SJSA1 (cell line): Measurements from ENCODE around the gene EFNA5. TPM values are rescaled to one million over a fixed set of nuclear protein-coding genes. Genes with fewer than 3 reads are reported as not detected.

Experiments used
- DNase-seq, 2 experiments: peaks; one replicate each; pipeline ENCODE4 v3.0.0-alpha.2; 2015 to 2020; ENCODE audit warnings: low spot score in 2 of 2, low read depth in 1 of 2
- H3K27ac ChIP-seq: fragments of 250-450 bp; sonication (Bioruptor Pico); 2 replicates; pipeline ENCODE4 v1.5.1; 2020; ENCODE audit warnings: mild to moderate bottlenecking, moderate library complexity
- H3K27me3 ChIP-seq: fragments of 250-450 bp; sonication (Bioruptor Pico); replicated peaks from 2 replicates; pipeline ENCODE4 v1.5.1; 2020; ENCODE audit warnings: mild to moderate bottlenecking, moderate library complexity
- H3K36me3 ChIP-seq: fragments of 250-450 bp; sonication (Bioruptor Pico); 2 replicates; pipeline ENCODE4 v1.5.1; 2020; ENCODE audit warnings: mild to moderate bottlenecking
- H3K4me1 ChIP-seq: fragments of 250-450 bp; sonication (Bioruptor Pico); replicated peaks from 2 replicates; pipeline ENCODE4 v1.6.1; 2021; ENCODE audit warnings: mild to moderate bottlenecking
- H3K4me3 ChIP-seq: fragments of 250-450 bp; sonication (Bioruptor Pico); 2 replicates; pipeline ENCODE4 v1.5.1; 2020; ENCODE audit warnings: mild to moderate bottlenecking
- H3K9me3 ChIP-seq: fragments of 250-450 bp; sonication (Bioruptor Pico); replicated peaks from 2 replicates; pipeline ENCODE4 v1.5.1; 2020; ENCODE audit warnings: mild to moderate bottlenecking
- total RNA-seq: library from RNA; depleted of rRNA; stranded (reverse); fragments of >200 nt; shearing (Covaris generic); gene quantifications from 2 replicates; pipeline ENCODE4 v1.2.3, GENCODE V29; 2014

Gene EFNA5
- total RNA-seq, 1 experiment from 2014 or later = 0.87 TPM

DNA sequence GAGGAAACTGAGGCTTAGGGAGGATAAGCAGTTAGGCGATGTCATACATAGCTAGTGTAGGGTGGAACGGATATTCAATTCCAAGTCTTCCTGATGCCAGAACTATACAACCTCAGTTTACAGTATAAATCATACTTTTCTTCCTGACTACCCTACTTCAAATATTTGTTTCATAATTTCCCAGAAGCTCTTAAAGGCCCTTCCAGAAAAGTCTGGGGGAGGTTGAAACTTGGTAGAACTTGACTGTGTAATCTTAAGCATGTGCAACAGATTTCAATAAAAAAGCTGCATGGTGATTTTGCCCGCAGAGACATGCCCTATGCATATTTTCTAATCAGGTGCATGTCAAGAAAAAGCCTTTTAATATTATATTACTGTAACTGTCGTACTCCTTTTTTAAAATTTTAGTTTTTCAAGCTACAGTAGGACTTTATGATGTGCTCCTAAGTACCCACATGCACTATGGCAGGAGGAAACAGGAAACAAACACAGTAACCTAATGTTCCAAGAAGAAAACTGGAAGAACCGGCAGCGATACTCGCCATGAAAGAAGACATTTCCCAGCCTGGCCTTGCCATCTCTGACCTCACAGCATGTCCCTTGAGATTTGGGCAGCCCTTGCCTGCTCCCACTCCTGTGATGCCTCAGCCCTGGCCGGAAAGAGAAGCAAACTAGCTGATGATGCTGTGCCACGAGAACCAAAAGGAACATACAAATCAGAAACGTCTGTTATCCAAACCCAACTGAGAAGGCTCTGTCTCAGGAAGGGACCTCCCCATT is 266.0 kb downstream of the EFNA5 start:
- DNase-seq = no peak
- Histone ChIP-seq H3K4me1 (no peaks in the 10 kb centered on the region), H3K27me3 (no peaks in the 10 kb centered on the region), H3K4me3 (no peak overlapping the region), H3K9me3 (no peaks in the 10 kb centered on the region), H3K36me3 (no peaks in the 10 kb centered on the region), H3K27ac (no peak overlapping the region)

- Histone ChIP-seq H3K27me3 (no peaks in the 10 kb centered on the region), H3K4me3 (no peak overlapping the region), H3K36me3 (no peaks in the 10 kb centered on the region), H3K27ac (no peak overlapping the region), H3K4me1 (no peaks in the 10 kb centered on the region), H3K9me3 (no peaks in the 10 kb centered on the region)
- no peak for DNase-seq
These were observed 267.3 kb downstream of the EFNA5 start for GRCh38 chr5:107403228-107403953.

DNA sequence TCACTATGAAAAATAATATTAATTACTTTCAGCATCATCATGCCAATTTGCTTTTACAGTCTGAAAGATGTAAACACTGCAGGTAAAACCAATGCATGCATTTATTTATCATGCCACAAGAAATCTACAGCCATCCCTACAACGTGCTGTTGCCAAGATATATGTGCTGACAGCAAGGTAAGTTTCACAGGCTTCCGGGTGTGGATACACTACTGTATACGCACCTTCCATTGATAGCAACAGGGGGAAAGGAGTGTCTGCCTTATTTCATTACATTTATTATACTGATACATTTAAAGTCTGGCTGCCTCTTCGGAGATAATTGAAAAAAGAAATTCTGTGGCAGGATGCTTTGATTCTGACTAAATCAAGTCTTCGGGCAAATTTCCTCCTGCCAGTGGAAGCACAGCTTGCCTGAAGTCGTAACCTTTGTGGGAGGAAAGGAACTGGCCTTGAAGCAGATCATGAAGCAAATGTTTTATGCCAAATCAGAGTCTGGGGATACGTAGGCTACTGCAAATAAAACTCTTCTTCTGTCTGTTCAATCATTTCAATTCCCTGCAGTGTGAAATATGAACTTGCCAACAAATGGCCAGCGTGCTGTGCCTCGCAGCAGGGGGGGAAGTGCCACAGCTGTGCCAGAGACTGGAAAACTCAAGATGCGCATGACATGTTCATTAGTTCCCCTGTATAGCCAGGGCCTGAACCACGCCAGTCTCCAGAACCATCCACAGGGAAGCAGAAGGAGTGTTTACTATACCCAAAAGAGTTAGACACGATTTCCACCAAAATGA is 268.1 kb downstream of the EFNA5 start:
- Histone ChIP-seq H3K27ac (no peak overlapping the region), H3K27me3 (no peaks in the 10 kb centered on the region), H3K4me1 (peaks cover 6% of the 10 kb centered on the region), H3K4me3 (no peak overlapping the region), H3K36me3 (no peaks in the 10 kb centered on the region), H3K9me3 (no peaks in the 10 kb centered on the region)
- no peak for DNase-seq

DNA sequence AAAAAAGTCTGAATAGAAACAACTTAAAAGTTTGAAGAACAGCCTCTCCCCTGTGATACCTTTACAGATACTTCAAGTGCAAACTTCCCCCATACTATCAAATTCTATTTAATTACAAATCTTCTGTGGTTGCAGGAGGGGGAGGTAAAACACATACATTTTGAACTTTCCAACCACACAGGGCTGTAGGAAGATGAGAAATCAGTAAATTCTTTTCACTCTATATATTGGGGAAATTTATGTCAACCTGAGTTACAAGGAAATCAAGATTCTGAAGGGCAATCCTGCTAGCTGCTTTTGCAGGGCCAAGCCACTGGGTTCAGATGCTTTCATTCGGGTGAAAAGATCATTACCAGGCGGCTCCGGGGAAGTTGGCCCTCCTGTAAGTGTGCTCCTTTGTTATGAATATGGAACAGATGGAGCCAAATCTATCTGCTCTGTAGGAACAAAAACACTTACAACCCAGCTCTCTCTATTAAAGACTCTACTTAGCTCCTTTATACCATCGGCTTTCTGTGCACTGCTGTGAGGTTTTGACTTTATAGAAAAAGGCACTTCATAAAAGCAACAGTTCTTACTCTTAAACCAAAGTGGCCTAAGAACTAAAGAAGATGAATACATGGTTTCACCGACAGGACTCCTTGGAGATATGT is 269.1 kb downstream of the EFNA5 start:
- no peak overlapping the region for H3K27ac ChIP-seq

DNA sequence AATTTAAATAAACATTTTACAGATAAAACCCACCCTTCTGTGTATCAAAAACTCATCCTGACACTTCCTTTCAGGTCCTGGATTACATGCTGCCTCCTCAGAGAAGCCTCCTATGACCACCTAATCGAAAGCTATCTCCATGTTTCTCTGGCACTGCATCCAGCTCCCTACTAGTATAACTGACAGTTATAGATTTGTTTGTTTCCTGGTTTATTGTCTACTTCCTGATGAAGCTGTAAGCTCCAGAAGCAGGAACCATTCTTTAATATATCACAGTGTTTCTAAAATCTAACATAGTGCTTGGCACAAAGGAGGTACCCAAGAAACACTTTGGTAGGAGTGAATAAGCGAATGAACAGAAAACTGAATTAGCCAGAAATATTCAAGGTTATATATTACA is 270.4 kb downstream of the EFNA5 start:
- Histone ChIP-seq H3K4me3 (no peak overlapping the region), H3K27ac (no peak overlapping the region)
- DNase-seq = no peak

More for the DNA sequence above, 269.1 kb downstream of the EFNA5 start:
- Histone ChIP-seq H3K36me3 (no peaks in the 10 kb centered on the region), H3K4me3 (no peak overlapping the region), H3K27me3 (no peaks in the 10 kb centered on the region), H3K4me1 (peaks cover 8% of the 10 kb centered on the region), H3K9me3 (no peaks in the 10 kb centered on the region)
- DNase-seq = no peak

GRCh38 chr5:107398703-107399102 is 272.0 kb downstream of the EFNA5 start:
- no peak overlapping the region for H3K4me3 ChIP-seq
- no peaks in the 10 kb centered on the region for H3K9me3 ChIP-seq
- H3K27ac ChIP-seq = no peak overlapping the region
- no peak for DNase-seq
- no peaks in the 10 kb centered on the region for H3K36me3 ChIP-seq
- H3K4me1 ChIP-seq = peaks cover 31% of the 10 kb centered on the region
- H3K27me3 ChIP-seq = no peaks in the 10 kb centered on the region

More for the DNA sequence above, 270.4 kb downstream of the EFNA5 start:
- Histone ChIP-seq H3K36me3 (no peaks in the 10 kb centered on the region), H3K4me1 (peaks cover 21% of the 10 kb centered on the region), H3K27me3 (no peaks in the 10 kb centered on the region), H3K9me3 (no peaks in the 10 kb centered on the region)

- no peaks in the 10 kb centered on the region for H3K9me3 ChIP-seq
- H3K36me3 ChIP-seq = no peaks in the 10 kb centered on the region
- H3K4me3 ChIP-seq = no peak overlapping the region
- peak overlapping the region; percentile 46 for H3K27ac ChIP-seq
- DNase-seq = no peak
- H3K4me1 ChIP-seq = peaks cover 31% of the 10 kb centered on the region
- H3K27me3 ChIP-seq = no peaks in the 10 kb centered on the region
These were observed 274.4 kb downstream of the EFNA5 start for GRCh38 chr5:107396351-107396690.

DNA sequence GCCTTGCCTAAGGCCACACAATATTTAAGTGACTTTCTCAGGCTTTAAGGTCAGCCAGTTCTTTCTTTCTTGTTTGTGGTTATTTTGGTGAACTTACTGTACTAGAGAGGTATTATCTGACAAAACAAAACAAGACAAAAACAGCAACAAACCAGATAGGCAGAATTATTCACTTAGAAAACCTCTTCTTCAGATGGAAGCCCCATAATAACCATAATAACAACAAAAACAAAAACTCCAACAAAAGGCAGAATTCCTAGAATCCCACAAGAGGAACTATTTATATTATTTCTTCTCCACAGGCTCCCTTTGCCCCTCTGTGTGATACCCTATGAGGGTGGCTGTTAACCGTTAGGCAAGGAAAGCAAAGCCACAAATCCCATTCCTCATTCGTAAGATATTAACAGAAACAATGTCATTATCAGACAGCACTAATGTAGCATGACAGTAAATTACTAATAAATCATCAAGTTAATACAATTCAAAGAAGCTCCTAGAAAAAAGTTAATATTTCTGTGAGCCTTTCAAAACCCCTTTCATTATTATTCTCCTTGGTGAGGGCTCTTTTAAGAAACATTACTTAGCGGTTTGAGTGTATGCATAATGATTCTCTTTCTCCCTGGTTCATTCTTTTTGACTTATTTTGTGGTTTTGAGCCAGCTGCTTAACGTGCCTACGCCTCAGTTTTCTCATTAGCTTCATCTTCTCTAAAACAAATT is 274.9 kb downstream of the EFNA5 start:
- Histone ChIP-seq H3K9me3 (no peaks in the 10 kb centered on the region), H3K36me3 (no peaks in the 10 kb centered on the region), H3K4me1 (peaks cover 31% of the 10 kb centered on the region), H3K4me3 (no peak overlapping the region), H3K27me3 (no peaks in the 10 kb centered on the region), H3K27ac (peak overlapping the region; percentile 46)
- DNase-seq = peak in 1 of 2 experiments; percentile 86

- Histone ChIP-seq H3K27ac (no peak overlapping the region), H3K4me3 (no peak overlapping the region)
- DNase-seq = no peak
These were observed 276.9 kb downstream of the EFNA5 start for GRCh38 chr5:107393851-107394250.

DNA sequence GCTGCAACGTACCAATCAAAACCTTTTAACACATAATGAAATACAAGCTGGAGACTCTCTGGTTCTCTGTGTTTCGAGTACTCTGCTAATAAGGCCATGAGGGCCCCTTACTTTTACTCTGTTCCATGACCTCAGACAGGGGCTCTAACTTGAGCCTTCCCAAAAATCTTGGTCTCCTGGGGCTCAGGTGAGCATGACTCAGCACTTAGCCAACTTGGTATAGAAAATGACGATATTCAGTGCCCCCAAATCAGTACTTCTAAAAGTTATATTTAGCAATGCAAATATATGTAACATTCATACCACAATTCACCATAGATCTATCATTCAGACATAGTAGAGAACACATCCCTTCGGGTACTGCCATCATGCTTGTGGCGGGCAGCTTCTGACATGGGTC is 278.9 kb downstream of the EFNA5 start:
- Histone ChIP-seq H3K36me3 (no peaks in the 10 kb centered on the region), H3K27ac (no peak overlapping the region), H3K4me3 (no peak overlapping the region), H3K27me3 (no peaks in the 10 kb centered on the region), H3K4me1 (peaks cover 57% of the 10 kb centered on the region), H3K9me3 (no peaks in the 10 kb centered on the region)
- no peak for DNase-seq

More at GRCh38 chr5:107393851-107394250, 276.9 kb downstream of the EFNA5 start:
- H3K4me1 ChIP-seq = peaks cover 43% of the 10 kb centered on the region
- no peaks in the 10 kb centered on the region for H3K36me3 ChIP-seq
- no peaks in the 10 kb centered on the region for H3K9me3 ChIP-seq
- H3K27me3 ChIP-seq = no peaks in the 10 kb centered on the region

DNA sequence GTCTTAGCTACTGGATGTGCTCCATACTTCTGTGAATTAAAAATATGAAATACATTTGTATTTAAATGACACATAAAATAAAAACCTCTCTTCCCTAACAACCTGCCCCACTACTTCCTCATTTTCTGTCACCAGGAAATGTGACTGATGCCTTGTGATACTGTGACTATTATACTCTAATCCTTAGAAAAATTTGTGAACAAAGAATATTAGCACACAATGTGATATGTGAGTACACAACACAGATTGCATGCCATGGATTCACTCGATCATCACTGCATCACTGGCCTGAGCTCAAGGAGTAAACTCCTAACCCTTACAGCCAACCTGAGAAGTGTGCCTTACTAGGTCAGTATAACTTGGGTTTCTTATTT is 281.0 kb downstream of the EFNA5 start:
- H3K36me3 ChIP-seq = no peaks in the 10 kb centered on the region
- H3K9me3 ChIP-seq = no peaks in the 10 kb centered on the region
- DNase-seq = no peak
- H3K27ac ChIP-seq = peak overlapping the region; percentile 99
- no peak overlapping the region for H3K4me3 ChIP-seq
- no peaks in the 10 kb centered on the region for H3K27me3 ChIP-seq
- H3K4me1 ChIP-seq = peaks cover 40% of the 10 kb centered on the region

DNA sequence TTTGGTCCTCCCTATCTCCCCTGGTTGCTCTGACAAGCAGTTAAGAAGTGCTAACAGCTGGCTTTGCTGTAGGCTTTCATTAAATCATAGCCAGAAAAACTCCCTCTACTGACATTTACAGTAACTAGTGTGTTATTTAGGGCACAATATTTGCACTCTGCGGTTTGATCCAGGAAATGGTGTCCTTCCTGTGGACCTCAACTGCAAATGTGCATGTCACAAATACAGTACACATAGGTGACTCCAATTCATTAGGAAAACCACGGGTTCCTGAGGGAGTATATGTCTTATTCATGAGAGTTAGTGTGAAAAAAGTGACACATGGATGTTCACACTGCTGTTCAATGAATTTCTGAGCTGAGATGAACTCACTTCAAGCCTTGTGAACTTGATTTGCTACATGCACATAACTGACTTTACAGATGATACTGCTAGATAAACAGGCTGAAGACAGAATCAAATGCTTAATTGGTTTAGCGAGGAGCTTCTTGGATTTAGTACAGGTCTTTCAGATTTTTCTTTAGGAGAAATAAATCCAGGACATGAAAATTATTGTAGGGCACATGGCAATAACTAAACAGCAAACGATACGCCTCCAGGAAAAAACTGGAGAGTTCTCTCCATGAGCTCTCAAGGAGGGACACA is 281.5 kb downstream of the EFNA5 start:
- no peaks in the 10 kb centered on the region for H3K36me3 ChIP-seq
- H3K4me1 ChIP-seq = peaks cover 36% of the 10 kb centered on the region
- no peaks in the 10 kb centered on the region for H3K27me3 ChIP-seq
- peak; percentile 63 to 90 for DNase-seq
- no peaks in the 10 kb centered on the region for H3K9me3 ChIP-seq
- H3K4me3 ChIP-seq = no peak overlapping the region
- peak overlapping the region; percentile 99 for H3K27ac ChIP-seq
